Fibroblast of mammary gland (primary cell): ENCODE results near the gene VAT1L.

Experiments used
- DNase-seq: peaks from one replicate; pipeline ENCODE4 v3.0.0-alpha.2; 2010; ENCODE audit warnings: low read depth
- H3K4me3 ChIP-seq: 2 replicates; pipeline ENCODE4 v1.5.1; 2011; ENCODE audit warnings: low read depth, mild to moderate bottlenecking, low read length, moderate library complexity; ENCODE audit not compliant: control insufficient read depth
- TF ChIP-seq, protein P1 (sequence below): conservative IDR thresholded peaks from 2 replicates; pipeline ENCODE4 v1.5.1; 2011; ENCODE audit warnings: low read depth, low read length, inconsistent platforms; ENCODE audit not compliant: control insufficient read depth, insufficient read depth

VAT1L gene

DNA sequence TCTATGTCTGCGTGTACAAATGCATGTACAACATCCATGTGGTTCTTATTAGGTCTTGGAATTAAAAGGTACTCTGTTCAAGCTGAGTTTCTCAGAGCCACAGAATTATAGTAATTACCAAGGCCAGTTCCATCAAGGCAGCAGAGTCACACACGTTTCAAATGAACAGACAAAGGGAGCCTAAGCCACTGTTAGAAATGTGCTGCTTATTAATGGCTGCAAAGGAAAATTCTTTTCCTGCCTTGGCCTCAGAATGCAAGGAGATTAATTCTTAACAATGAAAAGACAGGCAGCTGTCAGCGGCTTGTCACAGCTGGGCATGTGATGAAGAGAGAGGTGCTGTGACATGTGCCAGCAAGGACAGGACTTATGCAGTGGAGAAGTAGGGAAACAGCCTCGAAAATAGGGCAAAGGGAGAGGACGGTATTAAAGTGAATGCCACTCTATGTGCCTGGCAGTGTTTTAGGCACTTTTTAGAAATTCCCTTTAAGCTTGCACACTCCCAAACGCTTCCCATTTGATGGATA is 133.9 kb downstream of the VAT1L start:
- TF ChIP-seq, protein P1, sequence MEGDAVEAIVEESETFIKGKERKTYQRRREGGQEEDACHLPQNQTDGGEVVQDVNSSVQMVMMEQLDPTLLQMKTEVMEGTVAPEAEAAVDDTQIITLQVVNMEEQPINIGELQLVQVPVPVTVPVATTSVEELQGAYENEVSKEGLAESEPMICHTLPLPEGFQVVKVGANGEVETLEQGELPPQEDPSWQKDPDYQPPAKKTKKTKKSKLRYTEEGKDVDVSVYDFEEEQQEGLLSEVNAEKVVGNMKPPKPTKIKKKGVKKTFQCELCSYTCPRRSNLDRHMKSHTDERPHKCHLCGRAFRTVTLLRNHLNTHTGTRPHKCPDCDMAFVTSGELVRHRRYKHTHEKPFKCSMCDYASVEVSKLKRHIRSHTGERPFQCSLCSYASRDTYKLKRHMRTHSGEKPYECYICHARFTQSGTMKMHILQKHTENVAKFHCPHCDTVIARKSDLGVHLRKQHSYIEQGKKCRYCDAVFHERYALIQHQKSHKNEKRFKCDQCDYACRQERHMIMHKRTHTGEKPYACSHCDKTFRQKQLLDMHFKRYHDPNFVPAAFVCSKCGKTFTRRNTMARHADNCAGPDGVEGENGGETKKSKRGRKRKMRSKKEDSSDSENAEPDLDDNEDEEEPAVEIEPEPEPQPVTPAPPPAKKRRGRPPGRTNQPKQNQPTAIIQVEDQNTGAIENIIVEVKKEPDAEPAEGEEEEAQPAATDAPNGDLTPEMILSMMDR, result no peak
- H3K4me3 ChIP-seq, result no peak overlapping the region
- no peak for DNase-seq

DNA sequence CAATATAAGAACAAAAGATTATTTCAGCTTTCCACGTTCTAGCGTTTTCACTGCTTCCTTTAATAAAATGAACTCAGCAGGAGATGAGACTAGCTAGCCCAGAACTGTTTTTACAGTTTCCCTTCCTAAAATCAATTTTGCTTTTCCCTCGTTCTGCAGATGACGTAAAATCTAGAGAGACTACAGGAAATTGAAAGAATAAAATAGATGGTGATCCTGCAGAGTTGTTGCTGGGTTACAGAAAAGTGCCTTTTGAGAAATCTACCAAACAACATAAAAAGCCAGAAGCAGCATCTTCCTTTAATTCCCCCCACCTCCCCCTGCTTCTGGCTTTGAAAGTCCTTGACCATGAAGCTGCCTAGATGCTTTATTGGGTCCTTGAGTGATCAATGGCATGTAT is 137.2 kb downstream of the VAT1L start:
- no peak overlapping the region for H3K4me3 ChIP-seq
- no peak for DNase-seq
- TF ChIP-seq, protein P1, result no peak

DNA sequence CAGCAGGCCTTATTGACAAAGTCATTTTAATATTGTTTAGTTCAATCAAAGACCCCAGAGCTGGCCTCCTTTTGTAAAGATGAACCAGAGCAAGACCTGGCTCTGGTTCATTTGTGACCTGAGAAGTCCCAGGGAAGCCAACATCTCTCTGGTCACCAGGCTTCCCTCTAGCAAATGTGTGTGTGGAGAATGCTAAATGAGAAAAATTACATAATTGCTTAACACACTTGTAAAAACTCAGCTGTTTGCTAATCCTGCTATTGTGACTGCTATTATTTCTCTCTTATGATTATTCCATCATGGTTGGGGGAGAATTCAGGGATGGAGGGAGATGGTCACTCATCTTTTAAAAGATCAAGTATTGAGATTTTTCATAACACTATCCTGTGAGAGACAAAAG is 139.7 kb downstream of the VAT1L start:
- TF ChIP-seq, protein P1, result no peak
- no peak for DNase-seq
- no peak overlapping the region for H3K4me3 ChIP-seq

DNA sequence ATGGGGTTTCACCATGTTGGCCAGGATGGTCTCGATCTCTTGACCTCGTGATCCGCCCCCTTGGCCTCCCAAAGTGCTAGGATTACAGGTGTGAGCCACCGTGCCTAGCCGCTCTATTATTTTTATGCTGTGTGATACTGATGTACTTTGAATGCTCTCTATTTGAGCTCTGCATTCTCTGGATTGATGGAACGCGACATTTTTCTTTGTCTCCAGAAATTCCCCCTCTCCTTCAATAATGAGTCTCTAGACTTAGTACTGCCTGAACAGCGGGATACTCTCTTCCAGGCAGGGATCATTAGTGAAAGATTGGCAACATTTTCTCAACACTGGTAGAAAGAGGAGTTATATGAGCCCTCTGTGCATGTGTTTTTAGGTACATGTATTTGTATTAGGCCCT is 140.6 kb downstream of the VAT1L start:
- DNase-seq, result no peak
- H3K4me3 ChIP-seq, result no peak overlapping the region
- TF ChIP-seq, protein P1, result no peak

DNA sequence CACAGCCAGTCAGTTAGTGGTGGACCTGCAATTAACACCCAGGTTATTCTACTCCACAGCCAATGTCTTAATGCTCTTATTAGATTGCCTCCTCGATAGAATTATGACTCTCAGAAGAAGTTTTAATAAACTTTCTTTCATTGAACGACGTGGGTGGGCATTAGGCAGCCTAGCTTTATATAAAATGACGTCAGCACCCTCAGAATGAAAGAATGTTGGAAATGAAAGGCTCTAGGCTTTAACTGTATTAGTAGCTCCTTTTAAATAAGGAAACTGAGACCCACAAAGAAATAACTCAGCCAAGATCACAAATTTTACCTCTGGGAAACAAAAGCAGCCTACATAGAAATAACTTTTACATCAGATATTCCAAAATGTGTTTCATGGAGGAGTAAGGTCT is 142.7 kb downstream of the VAT1L start:
- TF ChIP-seq, protein P1, result no peak
- DNase-seq, result no peak
- H3K4me3 ChIP-seq, result no peak overlapping the region

DNA sequence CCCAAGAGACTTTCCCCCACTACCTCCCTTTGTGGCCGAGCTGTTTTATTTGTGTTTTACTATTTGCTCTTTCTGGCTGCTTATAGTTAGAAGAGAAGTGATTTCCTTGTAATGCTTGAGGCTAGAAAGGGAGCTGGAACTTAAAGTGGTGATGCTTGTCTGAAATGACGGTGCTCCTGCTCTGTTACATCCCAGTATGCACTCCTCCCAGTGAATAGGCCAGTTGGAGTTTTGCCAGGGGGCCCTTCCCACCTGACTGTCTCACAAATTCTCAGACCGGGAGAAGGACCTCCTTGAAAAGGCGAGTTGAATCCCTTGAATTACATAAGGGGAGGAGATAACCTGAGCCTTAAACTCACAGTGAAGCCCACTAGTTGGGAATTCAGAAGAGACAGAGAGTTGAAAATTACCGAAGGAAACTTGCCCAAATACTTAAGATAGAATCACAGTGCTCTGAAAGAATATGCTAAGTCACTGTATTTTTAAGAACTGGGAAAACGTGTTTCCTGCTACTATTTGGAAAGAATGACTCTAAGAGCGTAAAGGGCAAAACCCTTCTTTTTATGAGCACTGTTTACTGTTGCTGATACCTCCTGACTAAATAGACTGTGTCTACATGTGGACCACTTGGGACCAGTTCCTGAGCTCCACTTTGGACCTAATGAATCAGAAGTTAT is 149.2 kb downstream of the VAT1L start:
- TF ChIP-seq, protein P1, result no peak
- H3K4me3 ChIP-seq, result no peak overlapping the region
- no peak for DNase-seq

DNA sequence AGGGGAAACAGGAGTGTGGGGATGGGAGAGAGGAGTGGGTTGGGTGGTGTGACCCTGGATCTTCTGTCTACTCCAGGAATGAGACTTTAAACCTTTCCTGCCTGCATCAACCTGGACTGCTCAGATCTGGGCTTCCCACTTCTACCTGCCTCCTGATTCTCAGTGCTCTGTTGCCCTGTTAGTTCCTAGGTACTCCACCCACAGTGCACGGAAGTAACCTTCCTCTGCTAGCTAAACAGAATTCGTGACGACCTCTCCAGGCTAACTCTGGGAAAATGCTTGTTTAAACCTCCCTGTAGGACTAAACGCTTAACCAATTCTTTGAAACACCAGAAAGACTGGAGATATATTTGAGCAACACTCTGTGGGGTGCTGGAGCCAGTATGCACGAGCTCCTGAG is 150.5 kb downstream of the VAT1L start:
- no peak overlapping the region for H3K4me3 ChIP-seq
- TF ChIP-seq, protein P1, result no peak
- DNase-seq, result no peak
